Heart left ventricle (tissue), 16 donors: Measurements from ENCODE around the gene GPHA2. TPM values are rescaled to one million over a fixed set of nuclear protein-coding genes. Genes with fewer than 3 reads are reported as not detected.

Source experiments
- ATAC-seq, 4 donors: fragments of 200-7000 bp; cut with Tn5 transposase; one replicate each; pipeline ENCODE4 v1.9.1; 2020 to 2022; ENCODE audit warnings: moderate library complexity in 4 of 4, mild to moderate bottlenecking in 3 of 4, moderate number of reproducible peaks in 1 of 4
- DNase-seq, 5 donors: peaks; one replicate each; pipeline ENCODE4 v3.0.0-alpha.2; 2020
- H3K27ac ChIP-seq, 12 donors: fragments of 200-600 bp; sonication (generic) in 4 of 12; one replicate each; pipeline versions ENCODE4 v1.5.0 to v1.8.0; 2016 to 2022; ENCODE audit warnings: mild to moderate bottlenecking in 2 of 12
- H3K27me3 ChIP-seq, 9 donors: fragments of 200-600 bp; sonication (generic) in 2 of 9; one replicate each; pipeline versions ENCODE4 v1.5.1 to v1.8.0; 2016 to 2022; ENCODE audit warnings: mild to moderate bottlenecking in 3 of 9
- H3K36me3 ChIP-seq, 9 donors: fragments of 200-600 bp; sonication (generic) in 2 of 9; one replicate each; pipeline versions ENCODE4 v1.5.0 to v1.8.0; 2018 to 2022; ENCODE audit warnings: mild to moderate bottlenecking in 2 of 9
- H3K4me1 ChIP-seq, 12 donors: fragments of 200-600 bp; sonication (generic) in 4 of 12; one replicate each; pipeline versions ENCODE4 v1.5.0 to v1.8.0; 2016 to 2022; ENCODE audit warnings: mild to moderate bottlenecking in 3 of 12
- H3K4me3 ChIP-seq, 12 donors: fragments of 200-600 bp; sonication (generic) in 4 of 12; one replicate each; pipeline versions ENCODE4 v1.5.0 to v1.8.0; 2017 to 2022; ENCODE audit warnings: mild to moderate bottlenecking in 9 of 12, moderate library complexity in 4 of 12
- H3K9me3 ChIP-seq, 12 donors: fragments of 200-600 bp; sonication (generic) in 4 of 12; one replicate each; pipeline versions ENCODE4 v1.5.0 to v1.8.0; 2016 to 2022; ENCODE audit warnings: mild to moderate bottlenecking in 1 of 12
- POLR2A ChIP-seq, 2 donors: fragments of 450-650 bp; IDR thresholded peaks; one replicate each; pipeline ENCODE4 v1.6.1; 2017; ENCODE audit warnings: antibody characterized with exemption in 2 of 2, mild to moderate bottlenecking in 2 of 2, moderate library complexity in 2 of 2
- whole genome bisulfite sequencing, 4 donors: extraction: QIAGEN DNeasy Blood & Tissue Kit in 2 of 4; methylation state at CpG; one replicate each; pipeline versions ENCODE4 v1.1.5 to v1.1.7; 2013 to 2018; 5-methylcytosine and 5-hydroxymethylcytosine counted together
- intact Hi-C, 10 donors: fragments of 100-400 bp; cut with DNase I; formaldehyde crosslinking; loops; one replicate each; pipeline versions ENCODE4 v1.11.1 to v1.14.2; 2022
- polyA plus RNA-seq, 2 donors: library from polyadenylated mRNA; stranded (reverse); fragments of 200-250 nt; gene quantifications; one replicate each; pipeline ENCODE4 v1.2.3, GENCODE V29; 2013
- total RNA-seq, 9 donors: library from RNA; depleted of rRNA in 2 of 9; stranded (reverse); fragments of >200 nt in 2 of 9; fragmentation: NEBNext Ultra II Directional in 3 of 9; extraction: Animal tissue kit (Norgen Biotek cat#: 25700) in 3 of 9; gene quantifications; one replicate each; pipeline versions ENCODE4 v1.1.0 to v1.2.4, GENCODE V29; 2016 to 2023
- TF ChIP-seq, protein P1 (sequence below), 12 donors: fragments of 200-600 bp; sonication (generic) in 4 of 12; IDR thresholded peaks; one replicate each; pipeline versions ENCODE4 v1.5.0 to v1.8.0; 2018 to 2022; ENCODE audit warnings: antibody characterized with exemption in 12 of 12, mild to moderate bottlenecking in 5 of 12
- donor health status: ischemic (EF 13 %, LVEDD 7.1; RV severe dilation, severe dysfunction).
- donor health status: healthy with polysubstance abuse.
- donor health status: DM: no; HTN: yes; CAD: no.
- donor health status: DM: no; HTN: no; CAD: no.
- donor health status: ischemic (EF 25% LVEDD 6.9; RV normal size, moderate dysfunction).
- donor health status: ischemic (EF 25% LVEDD 5.7; RV mildly dilated, moderate dysfunction).
- donor health status: healthy.
- donor health status: DM: yes; HTN: yes; CAD: no.
- donor health status: ischemic (EF 35%, LVEDD 5.7; RV mildly dilated, moderate dysfunction).
- donor health status: nonischemic (EF 11% LVEDD 7.7; RV severe dilation, severe dysfunction).
- donor health status: DM: yes; HTN: yes; CAD: no.
- donor health status: PGD.
- donor health status: ischemic (EF 29% LVEDD 5.4; RV normal size, mild dysfunction).
- donor health status: nonischemic (EF 23%, LVEDD 6.1; RV moderate dilation, normal function).

The GPHA2 gene
- total and polyA plus RNA-seq, 11 donors, result 0.48 TPM; not detected in 10

DNA sequence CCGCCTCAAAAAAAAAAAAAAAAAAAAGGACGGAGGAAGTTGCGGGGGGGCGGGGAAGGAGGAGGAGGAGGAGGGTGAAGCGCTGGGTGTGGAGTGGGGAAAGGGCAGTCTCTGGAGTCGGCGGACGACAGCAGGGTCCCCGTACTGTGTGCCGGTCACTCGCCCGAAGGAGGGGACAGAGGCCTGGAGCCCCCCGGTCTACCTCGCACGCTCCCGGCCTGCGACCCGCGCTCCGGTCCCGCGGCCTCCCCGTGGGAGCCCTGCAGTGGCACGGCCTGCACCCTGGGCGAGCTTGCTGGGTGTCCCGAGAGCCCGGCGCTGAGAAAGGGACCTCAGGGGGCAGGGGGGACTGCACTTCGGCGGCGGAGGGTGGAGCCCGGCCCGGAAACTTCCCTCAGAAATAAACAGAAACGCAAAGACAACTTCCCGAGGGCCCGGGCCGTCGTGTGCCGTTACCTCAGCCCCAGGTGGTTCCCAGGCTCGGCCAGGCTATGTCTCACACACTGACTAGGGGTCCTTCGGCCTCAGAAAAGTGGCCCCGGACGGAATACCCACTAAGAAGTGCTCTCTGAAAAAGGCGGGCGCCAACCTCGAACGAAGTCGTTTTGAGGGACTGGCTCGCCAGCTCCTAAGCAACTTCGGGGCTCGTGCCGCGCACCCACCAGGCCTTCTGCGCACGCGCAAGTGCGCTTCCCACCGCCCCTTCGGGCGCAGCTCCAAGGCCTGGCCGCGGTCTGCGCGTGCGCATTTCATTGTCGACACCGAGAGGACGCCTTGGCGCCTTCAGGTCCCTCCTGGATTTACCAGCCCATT, 35.9 kb upstream of the GPHA2 start, which contains the start of gene MAJIN:
TSS of gene MAJIN (minus strand) at position 688 of the 813 bp plus-strand sequence. CDS start 12,703 bp downstream, outside the sequence.
- DNase-seq, result peak; percentile 88 to 97 (median 89)
- ATAC-seq, result peak; percentile 55 to 95 (median 85)
- H3K4me3 ChIP-seq, result peak within 1 kb of the TSS in 11 of 12 donors; percentile 12 to 50 (median 45)
- intact Hi-C loops, result no loop called here
- no peaks in the 10 kb centered on the region for H3K36me3 ChIP-seq
- TF ChIP-seq POLR2A (IDR thresholded peaks at IDR 0.05), result peak in 1 of 2 donors; percentile 61
- TF ChIP-seq, protein P1, sequence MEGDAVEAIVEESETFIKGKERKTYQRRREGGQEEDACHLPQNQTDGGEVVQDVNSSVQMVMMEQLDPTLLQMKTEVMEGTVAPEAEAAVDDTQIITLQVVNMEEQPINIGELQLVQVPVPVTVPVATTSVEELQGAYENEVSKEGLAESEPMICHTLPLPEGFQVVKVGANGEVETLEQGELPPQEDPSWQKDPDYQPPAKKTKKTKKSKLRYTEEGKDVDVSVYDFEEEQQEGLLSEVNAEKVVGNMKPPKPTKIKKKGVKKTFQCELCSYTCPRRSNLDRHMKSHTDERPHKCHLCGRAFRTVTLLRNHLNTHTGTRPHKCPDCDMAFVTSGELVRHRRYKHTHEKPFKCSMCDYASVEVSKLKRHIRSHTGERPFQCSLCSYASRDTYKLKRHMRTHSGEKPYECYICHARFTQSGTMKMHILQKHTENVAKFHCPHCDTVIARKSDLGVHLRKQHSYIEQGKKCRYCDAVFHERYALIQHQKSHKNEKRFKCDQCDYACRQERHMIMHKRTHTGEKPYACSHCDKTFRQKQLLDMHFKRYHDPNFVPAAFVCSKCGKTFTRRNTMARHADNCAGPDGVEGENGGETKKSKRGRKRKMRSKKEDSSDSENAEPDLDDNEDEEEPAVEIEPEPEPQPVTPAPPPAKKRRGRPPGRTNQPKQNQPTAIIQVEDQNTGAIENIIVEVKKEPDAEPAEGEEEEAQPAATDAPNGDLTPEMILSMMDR (IDR thresholded peaks at IDR 0.05), result no peak
- 13 to 22% (median 15%) methylated on average over 59 to 69 of the region's 69 CpGs for WGBS, 4 donors
- peak within 1 kb of the TSS in 10 of 12 donors; percentile 6 to 61 (median 48) for H3K27ac ChIP-seq
- peaks cover 0 to 12% (median 10%) of the 10 kb centered on the region in 12 donors for H3K4me1 ChIP-seq
- no peaks in the 10 kb centered on the region for H3K9me3 ChIP-seq
- H3K27me3 ChIP-seq, result peaks cover 0 to 3% (median 0%) of the 10 kb centered on the region in 9 donors

DNA sequence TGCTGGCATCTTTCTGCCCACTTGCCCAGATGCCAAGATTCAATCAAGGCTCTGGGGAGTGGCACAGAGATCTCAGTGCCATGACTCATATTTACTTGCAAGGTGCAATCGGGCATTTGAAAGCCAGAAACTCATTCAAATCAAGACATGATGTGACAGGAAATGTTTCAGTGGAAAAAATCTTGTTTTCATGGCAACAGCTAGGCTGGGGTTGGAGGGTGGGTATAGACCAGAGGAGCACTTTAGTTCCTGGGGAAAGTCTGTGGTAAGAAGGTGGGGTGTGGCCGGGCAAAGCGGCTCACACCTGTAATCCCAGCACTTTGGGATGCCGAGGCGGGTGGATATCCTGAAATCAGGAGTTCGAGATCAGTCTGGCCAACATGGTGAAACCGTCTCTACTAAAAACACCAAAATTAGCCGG, 35.0 kb upstream of the GPHA2 start:
- DNase-seq (no peak), ATAC-seq (no peak)
- peaks cover 0 to 12% (median 10%) of the 10 kb centered on the region in 12 donors for H3K4me1 ChIP-seq
- TF ChIP-seq POLR2A (IDR thresholded peaks at IDR 0.05), result no peak
- TF ChIP-seq, protein P1 (IDR thresholded peaks at IDR 0.05), result no peak
- H3K4me3 ChIP-seq, result no peak overlapping the region
- 86 to 92% (median 89%) methylated on average over 8 of the region's 8 CpGs for WGBS, 4 donors
- intact Hi-C loops, result no loop called here
- H3K9me3 ChIP-seq, result no peaks in the 10 kb centered on the region
- no peak overlapping the region for H3K27ac ChIP-seq
- H3K27me3 ChIP-seq, result peaks cover 0 to 3% (median 0%) of the 10 kb centered on the region in 9 donors
- H3K36me3 ChIP-seq, result no peaks in the 10 kb centered on the region

DNA sequence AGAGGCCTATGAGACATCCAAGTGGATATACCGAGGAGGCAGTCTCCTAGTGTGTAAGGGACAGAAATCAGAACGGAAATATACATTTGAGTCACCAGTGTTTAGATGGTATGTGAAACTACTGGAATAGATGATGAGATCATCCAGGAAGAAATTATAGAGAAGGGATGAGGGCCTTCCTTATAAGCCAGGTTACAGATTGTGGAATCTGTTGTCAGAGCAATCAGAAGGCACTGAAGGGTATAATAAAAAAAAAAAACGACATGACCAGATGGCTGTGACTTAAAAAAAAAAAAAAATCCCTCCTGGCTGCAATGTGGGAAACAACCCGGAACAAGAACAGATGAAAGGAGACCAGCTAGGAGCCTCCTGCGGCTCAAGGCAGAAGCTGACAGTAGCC, 33.5 kb upstream of the GPHA2 start:
- no peak for DNase-seq
- peaks cover 0 to 12% (median 10%) of the 10 kb centered on the region in 12 donors for H3K4me1 ChIP-seq
- WGBS, 4 donors, result 39 to 44% (median 41%) methylated on average over 5 of the region's 5 CpGs
- TF ChIP-seq POLR2A (IDR thresholded peaks at IDR 0.05), result no peak
- TF ChIP-seq, protein P1 (IDR thresholded peaks at IDR 0.05), result no peak
- intact Hi-C loops, result no loop called here
- H3K4me3 ChIP-seq, result no peak overlapping the region
- ATAC-seq, result no peak
- H3K27me3 ChIP-seq, result no peaks in the 10 kb centered on the region
- no peaks in the 10 kb centered on the region for H3K9me3 ChIP-seq
- no peaks in the 10 kb centered on the region for H3K36me3 ChIP-seq
- H3K27ac ChIP-seq, result no peak overlapping the region

DNA sequence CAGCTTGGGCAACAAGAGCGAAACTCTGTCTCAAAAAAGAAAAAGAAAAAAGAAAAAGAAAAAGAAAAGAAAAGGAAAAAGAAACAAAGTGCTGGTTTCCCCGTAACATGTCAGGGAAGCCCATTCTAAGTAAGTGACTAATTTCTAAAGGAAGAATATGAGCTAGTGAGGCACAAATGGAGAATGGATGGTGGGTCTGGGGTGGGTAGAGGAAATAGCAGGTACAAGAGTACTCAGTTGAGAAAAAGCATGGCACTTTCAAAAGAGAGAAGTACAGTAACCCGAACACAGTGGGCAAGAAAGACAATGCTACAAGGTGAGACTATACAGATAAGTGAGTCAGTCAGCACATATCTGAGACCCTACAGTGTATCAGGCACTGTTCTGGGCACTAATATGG, 31.7 kb upstream of the GPHA2 start:
- Histone ChIP-seq H3K4me3 (no peak overlapping the region), H3K27me3 (no peaks in the 10 kb centered on the region), H3K27ac (no peak overlapping the region), H3K9me3 (no peaks in the 10 kb centered on the region), H3K36me3 (no peaks in the 10 kb centered on the region), H3K4me1 (peaks cover 0 to 11% (median 9%) of the 10 kb centered on the region in 12 donors)
- DNase-seq (no peak), ATAC-seq (no peak)
- TF ChIP-seq POLR2A (IDR thresholded peaks at IDR 0.05), result no peak
- TF ChIP-seq, protein P1 (IDR thresholded peaks at IDR 0.05), result no peak
- intact Hi-C loops, result no loop called here
- 91 to 94% (median 93%) methylated on average over 3 of the region's 3 CpGs for WGBS, 4 donors
